Kidney (tissue), 14 donors: ENCODE results near the gene SNAP23. TPM values are rescaled to one million over a fixed set of nuclear protein-coding genes. Genes with fewer than 3 reads are reported as not detected.

ENCODE experiments used
- DNase-seq, 5 donors: peaks; one replicate each; pipeline ENCODE4 v3.0.0-alpha.2; 2013 to 2020
- FAIRE-seq: peaks from 2 replicates; lab custom pipeline; 2012; peaks lifted over from hg19 to GRCh38; lab: Jason Lieb, UNC
- H3K27ac ChIP-seq, 2 donors: one replicate each; pipeline ENCODE4 v1.7.0; 2013; ENCODE audit warnings: low read depth in 2 of 2, low read length in 2 of 2, inconsistent platforms in 1 of 2
- H3K27me3 ChIP-seq: one replicate; pipeline ENCODE4 v1.7.1; 2013; ENCODE audit warnings: low read length, inconsistent platforms; ENCODE audit not compliant: control insufficient read depth, insufficient read depth
- H3K36me3 ChIP-seq, 3 donors: one replicate each; pipeline versions ENCODE4 v1.7.0 to v1.7.1; 2013; ENCODE audit warnings: low read length in 3 of 3, control low read depth in 1 of 3, inconsistent platforms in 1 of 3; ENCODE audit not compliant: insufficient read depth in 3 of 3, control insufficient read depth in 2 of 3
- H3K4me1 ChIP-seq, 3 donors: one replicate each; pipeline versions ENCODE4 v1.7.0 to v1.7.1; 2013; ENCODE audit warnings: low read length in 3 of 3, inconsistent platforms in 1 of 3, low read depth in 1 of 3; ENCODE audit not compliant: control insufficient read depth in 2 of 3, insufficient read depth in 2 of 3
- H3K4me3 ChIP-seq, 3 donors: one replicate each; pipeline versions ENCODE4 v1.7.0 to v1.8.1; 2013; ENCODE audit warnings: low read length in 3 of 3, control low read depth in 1 of 3, inconsistent platforms in 1 of 3
- H3K9ac ChIP-seq, 3 donors: one replicate each; pipeline versions ENCODE4 v1.7.0 to v1.7.1; 2013; ENCODE audit warnings: low read length in 3 of 3, control low read depth in 1 of 3, inconsistent platforms in 1 of 3
- H3K9me3 ChIP-seq, 3 donors: one replicate each; pipeline versions ENCODE4 v1.7.0 to v1.7.1; 2013; ENCODE audit warnings: low read length in 3 of 3, control low read depth in 1 of 3, inconsistent platforms in 1 of 3; ENCODE audit not compliant: control insufficient read depth in 2 of 3, insufficient read depth in 1 of 3
- intact Hi-C: fragments of 100-400 bp; cut with DNase I; formaldehyde crosslinking; loops from one replicate; pipeline ENCODE4 v1.11.1; 2022
- polyA plus RNA-seq: library from polyadenylated mRNA; stranded (reverse); fragments of 350-450 nt; fragmentation: Illumina TruSeq; extraction: RNeasy Lipid Tissue Mini Kit (QIAGEN cat#74804); gene quantifications from one replicate; pipeline ENCODE4 v1.2.3, GENCODE V29; 2014; ENCODE audit warnings: low read depth, low replicate concordance; ENCODE audit not compliant: insufficient read depth
- total RNA-seq: library from RNA; stranded (reverse); fragmentation: NEBNext Ultra II Directional; extraction: Animal tissue kit (Norgen Biotek cat#: 25700); gene quantifications from one replicate; pipeline ENCODE4 v1.2.1, GENCODE V29; 2021
- TF ChIP-seq, protein P1 (sequence below): IDR thresholded peaks from 3 replicates; pipeline ENCODE4 v1.5.1; 2012; ENCODE audit warnings: mild to moderate bottlenecking, moderate library complexity, borderline replicate concordance; ENCODE audit not compliant: insufficient read depth; ENCODE audit errors: extremely low read depth
- donor health status: control.
- donor health status: control.
- donor health status: control.
- donor health status: control.
- donor health status: control.
- donor health status: DM: yes; HTN: yes; CAD: no.
- donor health status: Normal renal cell carcinoma (clear cell type).

Gene SNAP23
- total and polyA plus RNA-seq, 2 donors from 2014 or later: 34.1 to 55.0 TPM

DNA sequence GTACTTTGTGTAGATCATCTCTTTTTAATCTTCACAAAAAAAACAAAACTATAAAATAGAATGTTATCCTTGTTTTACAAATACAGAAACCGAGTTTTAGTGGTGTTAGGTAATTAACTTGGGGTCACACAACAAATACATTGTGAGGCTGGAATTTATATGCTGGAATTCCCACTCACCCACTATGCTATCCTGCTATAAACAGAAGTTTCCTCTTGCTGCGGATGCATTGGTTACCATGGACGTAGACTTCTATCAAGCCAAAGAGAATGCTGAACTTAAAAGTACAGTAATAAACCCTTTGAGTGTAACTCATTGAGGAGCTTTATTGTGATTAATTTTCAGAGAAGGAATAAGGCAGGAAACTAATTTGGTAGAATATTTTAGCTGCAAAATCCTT lies 9.2 kb downstream of the SNAP23 start:
- Histone ChIP-seq H3K9me3 (no peaks in the 10 kb centered on the region), H3K4me1 (peaks cover 0 to 6% (median 5%) of the 10 kb centered on the region in 3 donors), H3K36me3 (no peaks in the 10 kb centered on the region), H3K27ac (peak overlapping the region in 1 of 2 donors; percentile 30), H3K9ac (no peak overlapping the region), H3K4me3 (peak overlapping the region in 1 of 3 donors; percentile 28), H3K27me3 (no peaks in the 10 kb centered on the region)
- TF ChIP-seq, protein P1, sequence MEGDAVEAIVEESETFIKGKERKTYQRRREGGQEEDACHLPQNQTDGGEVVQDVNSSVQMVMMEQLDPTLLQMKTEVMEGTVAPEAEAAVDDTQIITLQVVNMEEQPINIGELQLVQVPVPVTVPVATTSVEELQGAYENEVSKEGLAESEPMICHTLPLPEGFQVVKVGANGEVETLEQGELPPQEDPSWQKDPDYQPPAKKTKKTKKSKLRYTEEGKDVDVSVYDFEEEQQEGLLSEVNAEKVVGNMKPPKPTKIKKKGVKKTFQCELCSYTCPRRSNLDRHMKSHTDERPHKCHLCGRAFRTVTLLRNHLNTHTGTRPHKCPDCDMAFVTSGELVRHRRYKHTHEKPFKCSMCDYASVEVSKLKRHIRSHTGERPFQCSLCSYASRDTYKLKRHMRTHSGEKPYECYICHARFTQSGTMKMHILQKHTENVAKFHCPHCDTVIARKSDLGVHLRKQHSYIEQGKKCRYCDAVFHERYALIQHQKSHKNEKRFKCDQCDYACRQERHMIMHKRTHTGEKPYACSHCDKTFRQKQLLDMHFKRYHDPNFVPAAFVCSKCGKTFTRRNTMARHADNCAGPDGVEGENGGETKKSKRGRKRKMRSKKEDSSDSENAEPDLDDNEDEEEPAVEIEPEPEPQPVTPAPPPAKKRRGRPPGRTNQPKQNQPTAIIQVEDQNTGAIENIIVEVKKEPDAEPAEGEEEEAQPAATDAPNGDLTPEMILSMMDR: no peak
- peak in 1 of 5 donors; percentile 18 for DNase-seq
- no peak for FAIRE-seq
- intact Hi-C loops: no loop called here

DNA sequence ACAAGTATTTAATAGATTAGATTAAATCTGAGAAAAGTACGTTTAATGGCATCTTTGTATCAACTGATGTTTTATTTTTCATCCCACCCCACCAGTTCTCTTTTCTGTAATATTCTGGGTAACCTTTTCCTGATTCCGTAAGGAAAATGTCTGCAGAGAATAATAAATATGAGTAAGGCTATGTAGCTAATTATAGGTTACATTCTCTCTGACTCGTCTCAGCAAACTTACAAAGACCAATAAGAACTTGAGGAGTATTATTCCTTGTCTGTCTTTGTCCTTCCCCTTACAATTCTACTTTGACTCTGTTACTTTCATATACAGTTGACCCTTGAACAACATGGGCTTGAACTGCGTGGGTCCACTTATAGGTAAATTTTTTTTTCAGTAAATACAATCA lies 12.1 kb downstream of the SNAP23 start:
- FAIRE-seq: no peak
- no peak overlapping the region for H3K9ac ChIP-seq
- H3K4me3 ChIP-seq: no peak overlapping the region
- no peak overlapping the region for H3K27ac ChIP-seq
- peaks cover 0 to 10% (median 2%) of the 10 kb centered on the region in 3 donors for H3K4me1 ChIP-seq
- no peak for DNase-seq
- no peaks in the 10 kb centered on the region for H3K27me3 ChIP-seq
- H3K9me3 ChIP-seq: no peaks in the 10 kb centered on the region
- TF ChIP-seq, protein P1: no peak
- H3K36me3 ChIP-seq: no peaks in the 10 kb centered on the region
- intact Hi-C loops: no loop called here

- TF ChIP-seq, protein P1: no peak
- H3K9me3 ChIP-seq: no peaks in the 10 kb centered on the region
- peaks cover 0 to 10% (median 2%) of the 10 kb centered on the region in 3 donors for H3K4me1 ChIP-seq
- no peak overlapping the region for H3K4me3 ChIP-seq
- no peak overlapping the region for H3K27ac ChIP-seq
- DNase-seq (peak in 1 of 5 donors; percentile 12), FAIRE-seq (no peak)
- intact Hi-C loops: no loop called here
- H3K36me3 ChIP-seq: no peaks in the 10 kb centered on the region
- H3K9ac ChIP-seq: no peak overlapping the region
- H3K27me3 ChIP-seq: no peaks in the 10 kb centered on the region
These were observed 12.8 kb downstream of the SNAP23 start for GRCh38 chr15:42508263-42508690.
